PC-3 (cell line): ENCODE measurements around the gene BIRC6.

Experiments used
- EZH2 ChIP-seq: fragments of 300-600 bp; sonication (generic); IDR thresholded peaks from one replicate; pipeline ENCODE4 v1.6.1; 2017; ENCODE audit warnings: antibody characterized with exemption, mild to moderate bottlenecking, low read length; ENCODE audit not compliant: unreplicated experiment
- EZH2phosphoT487 ChIP-seq: fragments of 300-600 bp; sonication (generic); IDR thresholded peaks from 2 replicates; pipeline ENCODE4 v1.6.1; 2018; ENCODE audit warnings: mild to moderate bottlenecking, antibody characterized with exemption, low read length, borderline replicate concordance
- TF ChIP-seq, protein P1 (sequence below): fragments of 300-600 bp; sonication (generic); conservative IDR thresholded peaks from 2 replicates; pipeline ENCODE4 v1.5.1; 2017; ENCODE audit warnings: antibody characterized with exemption, low read depth, mild to moderate bottlenecking, low read length

DNA sequence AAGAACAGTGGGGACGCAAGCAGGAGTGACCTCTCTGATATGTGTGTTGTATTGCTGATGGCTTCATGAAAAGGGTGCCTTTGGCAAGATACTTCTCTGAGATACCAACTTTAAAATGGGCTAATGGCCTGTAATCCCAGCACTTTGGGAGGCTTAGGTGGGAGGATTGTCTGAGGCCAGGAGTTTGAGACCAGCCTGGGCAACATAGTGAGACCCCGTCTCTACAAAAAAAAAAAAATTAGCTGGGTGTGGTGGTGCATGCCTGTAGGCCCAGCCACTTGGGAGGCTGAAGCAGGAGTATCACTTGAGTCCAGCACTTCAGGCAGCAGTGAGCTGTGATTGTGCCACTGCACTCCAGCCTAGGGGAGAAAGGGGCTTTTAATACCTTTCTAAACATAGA, 9.8 kb downstream of the BIRC6 start:
- TF ChIP-seq, protein P1, sequence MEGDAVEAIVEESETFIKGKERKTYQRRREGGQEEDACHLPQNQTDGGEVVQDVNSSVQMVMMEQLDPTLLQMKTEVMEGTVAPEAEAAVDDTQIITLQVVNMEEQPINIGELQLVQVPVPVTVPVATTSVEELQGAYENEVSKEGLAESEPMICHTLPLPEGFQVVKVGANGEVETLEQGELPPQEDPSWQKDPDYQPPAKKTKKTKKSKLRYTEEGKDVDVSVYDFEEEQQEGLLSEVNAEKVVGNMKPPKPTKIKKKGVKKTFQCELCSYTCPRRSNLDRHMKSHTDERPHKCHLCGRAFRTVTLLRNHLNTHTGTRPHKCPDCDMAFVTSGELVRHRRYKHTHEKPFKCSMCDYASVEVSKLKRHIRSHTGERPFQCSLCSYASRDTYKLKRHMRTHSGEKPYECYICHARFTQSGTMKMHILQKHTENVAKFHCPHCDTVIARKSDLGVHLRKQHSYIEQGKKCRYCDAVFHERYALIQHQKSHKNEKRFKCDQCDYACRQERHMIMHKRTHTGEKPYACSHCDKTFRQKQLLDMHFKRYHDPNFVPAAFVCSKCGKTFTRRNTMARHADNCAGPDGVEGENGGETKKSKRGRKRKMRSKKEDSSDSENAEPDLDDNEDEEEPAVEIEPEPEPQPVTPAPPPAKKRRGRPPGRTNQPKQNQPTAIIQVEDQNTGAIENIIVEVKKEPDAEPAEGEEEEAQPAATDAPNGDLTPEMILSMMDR, result no peak
- TF ChIP-seq EZH2phosphoT487 (no peak), EZH2 (no peak)
